Esophagus squamous epithelium (tissue), 4 donors: ENCODE data around the gene SLX9.

Experiments used
- POLR2A ChIP-seq, 4 donors: fragments of 450-650 bp; IDR thresholded peaks; one replicate each; pipeline ENCODE4 v1.6.1; 2017; ENCODE audit warnings: antibody characterized with exemption in 4 of 4, mild to moderate bottlenecking in 4 of 4, moderate library complexity in 3 of 4
- TF ChIP-seq, protein P1 (sequence below), 6 experiments: fragments of 450-650 bp in 4 of 6; fragments of 200-600 bp in 2 of 6; sonication (generic) in 2 of 6; IDR thresholded peaks; one replicate each; pipeline ENCODE4 v1.5.1; 2016 to 2019; ENCODE audit warnings: antibody characterized with exemption in 6 of 6, mild to moderate bottlenecking in 4 of 6, moderate library complexity in 4 of 6

GRCh38 chr21:44923480-44924084 lies 16.2 kb upstream of the SLX9 start:
- TF ChIP-seq, protein P1, sequence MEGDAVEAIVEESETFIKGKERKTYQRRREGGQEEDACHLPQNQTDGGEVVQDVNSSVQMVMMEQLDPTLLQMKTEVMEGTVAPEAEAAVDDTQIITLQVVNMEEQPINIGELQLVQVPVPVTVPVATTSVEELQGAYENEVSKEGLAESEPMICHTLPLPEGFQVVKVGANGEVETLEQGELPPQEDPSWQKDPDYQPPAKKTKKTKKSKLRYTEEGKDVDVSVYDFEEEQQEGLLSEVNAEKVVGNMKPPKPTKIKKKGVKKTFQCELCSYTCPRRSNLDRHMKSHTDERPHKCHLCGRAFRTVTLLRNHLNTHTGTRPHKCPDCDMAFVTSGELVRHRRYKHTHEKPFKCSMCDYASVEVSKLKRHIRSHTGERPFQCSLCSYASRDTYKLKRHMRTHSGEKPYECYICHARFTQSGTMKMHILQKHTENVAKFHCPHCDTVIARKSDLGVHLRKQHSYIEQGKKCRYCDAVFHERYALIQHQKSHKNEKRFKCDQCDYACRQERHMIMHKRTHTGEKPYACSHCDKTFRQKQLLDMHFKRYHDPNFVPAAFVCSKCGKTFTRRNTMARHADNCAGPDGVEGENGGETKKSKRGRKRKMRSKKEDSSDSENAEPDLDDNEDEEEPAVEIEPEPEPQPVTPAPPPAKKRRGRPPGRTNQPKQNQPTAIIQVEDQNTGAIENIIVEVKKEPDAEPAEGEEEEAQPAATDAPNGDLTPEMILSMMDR (IDR thresholded peaks at IDR 0.05), result no peak
- TF ChIP-seq POLR2A (IDR thresholded peaks at IDR 0.05), result no peak
